Brain microvascular endothelial cell (primary cell): ENCODE results near the gene TECTB.

Source experiments
- DNase-seq: peaks from one replicate; pipeline ENCODE4 v3.0.0-alpha.2; 2020
- H3K27ac ChIP-seq: fragments of 250-450 bp; sonication (Bioruptor Pico); 2 replicates; pipeline ENCODE4 v1.5.1; 2020; ENCODE audit warnings: mild to moderate bottlenecking, moderate library complexity
- H3K27me3 ChIP-seq: fragments of 250-450 bp; sonication (Bioruptor Pico); replicated peaks from 2 replicates; pipeline ENCODE4 v1.5.1; 2020; ENCODE audit warnings: mild to moderate bottlenecking
- H3K36me3 ChIP-seq: fragments of 250-450 bp; sonication (Bioruptor Pico); replicated peaks from 2 replicates; pipeline ENCODE4 v1.5.1; 2020; ENCODE audit warnings: mild to moderate bottlenecking
- H3K4me3 ChIP-seq: 2 replicates; pipeline ENCODE4 v1.5.1; 2011; ENCODE audit warnings: low read depth, mild to moderate bottlenecking, control low read depth, low read length, moderate library complexity
- CTCF ChIP-seq: IDR thresholded peaks from 2 replicates; pipeline ENCODE4 v1.5.1; 2011; ENCODE audit warnings: low read depth, mild to moderate bottlenecking, moderate library complexity, low read length, control low read depth, inconsistent platforms; ENCODE audit errors: missing control alignments
- in situ Hi-C: cut with HindIII; loops from 2 replicates; pipeline ENCODE4 v1.10.0; 2017; ENCODE audit warnings: low sequenced_read_pairs, low pct_ligation_motif_present

Gene TECTB

GRCh38 chr10:112299456-112299855, 16.3 kb downstream of the TECTB start:
- Histone ChIP-seq H3K27me3 (no peaks in the 10 kb centered on the region), H3K27ac (no peak overlapping the region), H3K4me3 (no peak overlapping the region), H3K36me3 (no peaks in the 10 kb centered on the region)
- no peak for DNase-seq
- in situ Hi-C loops, result no loop called here
- no peak for TF ChIP-seq CTCF

GRCh38 chr10:112302335-112302734, 19.1 kb downstream of the TECTB start:
- DNase-seq, result no peak
- no peaks in the 10 kb centered on the region for H3K36me3 ChIP-seq
- H3K4me3 ChIP-seq, result no peak overlapping the region
- no peak overlapping the region for H3K27ac ChIP-seq
- in situ Hi-C loops, result no loop called here
- TF ChIP-seq CTCF, result no peak
- no peaks in the 10 kb centered on the region for H3K27me3 ChIP-seq

GRCh38 chr10:112303528-112303927, 20.3 kb downstream of the TECTB start:
- in situ Hi-C loops, result no loop called here
- no peaks in the 10 kb centered on the region for H3K27me3 ChIP-seq
- no peak overlapping the region for H3K4me3 ChIP-seq
- H3K36me3 ChIP-seq, result no peaks in the 10 kb centered on the region
- H3K27ac ChIP-seq, result no peak overlapping the region
- no peak for DNase-seq
- TF ChIP-seq CTCF, result no peak

GRCh38 chr10:112304267-112304859, 21.2 kb downstream of the TECTB start:
- no peak overlapping the region for H3K27ac ChIP-seq

GRCh38 chr10:112307358-112308124, 24.3 kb downstream of the TECTB start:
- H3K4me3 ChIP-seq, result no peak overlapping the region
- DNase-seq, result peak; percentile 9
- peak; percentile 85 for TF ChIP-seq CTCF
- no peaks in the 10 kb centered on the region for H3K36me3 ChIP-seq
- H3K27ac ChIP-seq, result no peak overlapping the region
- in situ Hi-C loops, result no loop called here
- H3K27me3 ChIP-seq, result no peaks in the 10 kb centered on the region

More at GRCh38 chr10:112304267-112304859, 21.2 kb downstream of the TECTB start:
- Histone ChIP-seq H3K4me3 (no peak overlapping the region), H3K36me3 (no peaks in the 10 kb centered on the region), H3K27me3 (no peaks in the 10 kb centered on the region)
- no peak for TF ChIP-seq CTCF
- no peak for DNase-seq
- in situ Hi-C loops, result no loop called here
